ENCODE results near the gene ODAD2. TPM values are rescaled to one million over a fixed set of nuclear protein-coding genes. Genes with fewer than 3 reads are reported as not detected.

The ODAD2 gene
- total and polyA plus RNA-seq, 2 of the 8 experiments (the other 6 are each of a cell fraction or from before 2014, with no cell fraction given) = 0.95 to 4.3 TPM

DNA sequence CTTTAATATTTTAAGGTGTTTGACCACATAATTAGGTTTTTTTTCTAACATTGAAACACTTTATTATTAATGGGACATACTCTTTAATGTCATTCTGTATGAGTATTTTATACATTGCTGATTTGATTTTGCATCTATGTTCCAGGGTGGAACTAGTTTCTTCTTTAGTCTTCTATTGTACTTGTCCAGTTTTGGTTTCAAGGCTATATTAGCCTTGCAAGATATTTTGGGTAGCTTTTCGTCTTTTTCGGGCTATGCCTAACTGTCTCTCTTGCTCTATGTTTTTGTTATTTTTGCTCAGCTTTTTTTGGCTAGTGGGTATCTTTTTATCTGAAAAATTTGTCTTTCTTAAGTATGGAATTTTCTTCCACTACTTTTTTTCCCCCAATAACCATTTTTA is 214.6 kb downstream of the ODAD2 start:
- H3K36me3 ChIP-seq (ENCODE audit: control insufficient read depth in 2 of 4, insufficient read depth in 4 of 4, low read length in 3 of 4) = no peaks in the 10 kb centered on the region
- 100% methylated on average over 2 of the region's 2 CpGs; no CpG with 5 or more reads in 1 of the 2 experiments for WGBS, 2 experiments (ENCODE audit: extremely low coverage in 1 of 2, insufficient coverage in 1 of 2, insufficient read length in 1 of 2, insufficient replicate concordance in 2 of 2, low coverage in 1 of 2, low lambda C conversion rate in 2 of 2, missing lambda C conversion rate in 1 of 2)
- POLR2A ChIA-PET (ENCODE audit: partially characterized antibody) = no interaction called here
- TF ChIP-seq ASH2L (IDR thresholded peaks at IDR 0.05; ENCODE audit: low read length) (no peak), PHF8 (conservative IDR thresholded peaks at IDR 0.05; ENCODE audit: low read depth, low read length) (no peak), E2F6 (IDR thresholded peaks at IDR 0.05) (no peak), HDAC6 (IDR thresholded peaks at IDR 0.05; ENCODE audit: low read depth, low read length) (no peak), RXRA (IDR thresholded peaks at IDR 0.05; ENCODE audit: insufficient read depth, low read depth, low read length) (no peak), FOSL1 (IDR thresholded peaks at IDR 0.05; ENCODE audit: insufficient read depth, low read depth, low read length) (no peak), KDM5A (IDR thresholded peaks at IDR 0.05; ENCODE audit: low read length) (no peak), POLR2AphosphoS5 (IDR thresholded peaks at IDR 0.05; ENCODE audit: low read depth, low read length) (no peak), RNF2 (IDR thresholded peaks at IDR 0.05; ENCODE audit: borderline replicate concordance, low read depth, low read length, missing control alignments, poor library complexity, severe bottlenecking) (no peak), CBX8 (IDR thresholded peaks at IDR 0.05; ENCODE audit: borderline replicate concordance, low read depth, low read length) (no peak)
- TF ChIP-seq, protein P1, sequence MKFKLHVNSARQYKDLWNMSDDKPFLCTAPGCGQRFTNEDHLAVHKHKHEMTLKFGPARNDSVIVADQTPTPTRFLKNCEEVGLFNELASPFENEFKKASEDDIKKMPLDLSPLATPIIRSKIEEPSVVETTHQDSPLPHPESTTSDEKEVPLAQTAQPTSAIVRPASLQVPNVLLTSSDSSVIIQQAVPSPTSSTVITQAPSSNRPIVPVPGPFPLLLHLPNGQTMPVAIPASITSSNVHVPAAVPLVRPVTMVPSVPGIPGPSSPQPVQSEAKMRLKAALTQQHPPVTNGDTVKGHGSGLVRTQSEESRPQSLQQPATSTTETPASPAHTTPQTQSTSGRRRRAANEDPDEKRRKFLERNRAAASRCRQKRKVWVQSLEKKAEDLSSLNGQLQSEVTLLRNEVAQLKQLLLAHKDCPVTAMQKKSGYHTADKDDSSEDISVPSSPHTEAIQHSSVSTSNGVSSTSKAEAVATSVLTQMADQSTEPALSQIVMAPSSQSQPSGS (IDR thresholded peaks at IDR 0.05; ENCODE audit: low read length) = no peak

More for the DNA sequence above, 214.6 kb downstream of the ODAD2 start:
- Histone ChIP-seq H3K4ac (replicated peaks; ENCODE audit: insufficient read length, low read depth, low read length) (no peak overlapping the region), H3K79me1 (ENCODE audit: low read depth, low read length) (no peaks in the 10 kb centered on the region), H3K9me3 (ENCODE audit: insufficient read depth in 2 of 2, low read depth in 1 of 2, low read length in 1 of 2) (no peaks in the 10 kb centered on the region), H3K79me2 (ENCODE audit: control insufficient read depth in 1 of 2, insufficient read depth in 2 of 2, low read length in 2 of 2) (no peaks in the 10 kb centered on the region), H4K91ac (replicated peaks; ENCODE audit: insufficient read length, low read length) (no peak overlapping the region), H3K18ac (ENCODE audit: extremely low read depth, low read length) (no peak overlapping the region), H2AFZ (ENCODE audit: low read length) (no peak overlapping the region), H2AK5ac (ENCODE audit: low read depth, low read length) (no peak overlapping the region), H3K23me2 (ENCODE audit: low read depth, low read length) (no peaks in the 10 kb centered on the region), H3K23ac (ENCODE audit: insufficient read length) (no peak overlapping the region), H3K27me3 (replicated peaks in 1 of 4; ENCODE audit: control insufficient read depth in 3 of 4, extremely low read depth in 1 of 4, insufficient read depth in 3 of 4, low read length in 3 of 4) (no peaks in the 10 kb centered on the region), H2BK12ac (ENCODE audit: low read depth, low read length) (no peak overlapping the region), H3K14ac (ENCODE audit: insufficient read length) (no peak overlapping the region), H2BK20ac (ENCODE audit: low read length) (no peak overlapping the region), H4K5ac (ENCODE audit: insufficient read length, low read depth, low read length) (no peak overlapping the region), H3K4me2 (ENCODE audit: insufficient read depth in 1 of 2, low read depth in 2 of 2, low read length in 2 of 2) (no peak overlapping the region), H2BK15ac (ENCODE audit: low read length) (no peak overlapping the region), H2BK5ac (ENCODE audit: low read depth, low read length) (no peak overlapping the region), H3K56ac (replicated peaks; ENCODE audit: insufficient read length, low read depth, low read length) (no peak overlapping the region), H3K27ac (ENCODE audit: low read depth, low read length) (no peak overlapping the region), H3K9ac (replicated peaks in 1 of 4; ENCODE audit: extremely low read depth in 1 of 4, low read depth in 3 of 4, low read length in 3 of 4) (no peak overlapping the region), H4K20me1 (replicated peaks in 1 of 2; ENCODE audit: control insufficient read depth in 1 of 2, insufficient read depth in 2 of 2, low read length in 2 of 2) (no peaks in the 10 kb centered on the region), H2BK120ac (replicated peaks; ENCODE audit: low read depth, low read length) (no peak overlapping the region), H4K8ac (ENCODE audit: extremely low read depth, insufficient read depth, low read length) (no peak overlapping the region), H3K4me1 (replicated peaks in 1 of 4; ENCODE audit: control insufficient read depth in 3 of 4, insufficient read depth in 4 of 4, low read length in 3 of 4) (peaks cover 0 to 7% (median 0%) of the 10 kb centered on the region in 4 experiments; a peak in 2 of 7 replicates), H3K4me3 (ENCODE audit: extremely low read depth in 1 of 4, insufficient read depth in 2 of 4, low read depth in 3 of 4, low read length in 4 of 4) (no peak overlapping the region)
- FAIRE-seq (no peak), DNase-seq (ENCODE audit: low read depth in 1 of 2, low spot score in 2 of 2) (no peak)
- CTCF ChIA-PET (ENCODE audit: partially characterized antibody) = interaction anchor here (0.6 to 1.7 kb wide), 17 partner anchors 9 to 540 kb away, joined by 3 to 13 read pairs (median 3); no protein-coding TSS in a partner anchor

Measured in H1 (cell line).